Psoas muscle (tissue), 8 donors: Measurements from ENCODE around the gene CLEC16A. TPM values are rescaled to one million over a fixed set of nuclear protein-coding genes. Genes with fewer than 3 reads are reported as not detected.
A peak's percentile ranks its signal among the peaks of the same experiment; 100 is the strongest.

Experiments used
- ATAC-seq, 4 donors: fragments of 200-7000 bp; cut with Tn5 transposase; one replicate each; pipeline ENCODE4 v1.9.1; 2020; ENCODE audit warnings: moderate library complexity in 3 of 4, mild to moderate bottlenecking in 2 of 4
- DNase-seq, 2 donors: peaks; one replicate each; pipeline ENCODE4 v3.0.0-alpha.2; 2020
- H3K27ac ChIP-seq: fragments of 200-600 bp; one replicate; pipeline ENCODE4 v1.8.0; 2022
- H3K27me3 ChIP-seq, 3 donors: fragments of 200-600 bp in 1 of 3; one replicate each; pipeline versions ENCODE4 v1.6.1 to v1.8.0; 2013 to 2022; ENCODE audit warnings: low read length in 2 of 3, mild to moderate bottlenecking in 2 of 3, moderate library complexity in 1 of 3; ENCODE audit not compliant: insufficient read depth in 3 of 3
- H3K36me3 ChIP-seq, 2 donors: fragments of 200-600 bp in 1 of 2; one replicate each; pipeline versions ENCODE4 v1.6.1 to v1.8.0; 2013 to 2022; ENCODE audit warnings: low read depth in 1 of 2, mild to moderate bottlenecking in 1 of 2, moderate library complexity in 1 of 2; ENCODE audit not compliant: insufficient read depth in 1 of 2
- H3K4me1 ChIP-seq: fragments of 200-600 bp; one replicate; pipeline ENCODE4 v1.8.0; 2022
- H3K4me3 ChIP-seq: fragments of 200-600 bp; one replicate; pipeline ENCODE4 v1.8.0; 2022; ENCODE audit warnings: mild to moderate bottlenecking
- H3K9me3 ChIP-seq: fragments of 200-600 bp; one replicate; pipeline ENCODE4 v1.8.0; 2022
- CTCF ChIP-seq: fragments of 200-600 bp; IDR thresholded peaks from one replicate; pipeline ENCODE4 v1.8.0; 2022; ENCODE audit warnings: antibody characterized with exemption
- WGBS, 3 donors: extraction: QIAGEN DNeasy Blood & Tissue Kit; methylation state at CpG; one replicate each; pipeline versions ENCODE4 v1.1.6 to v1.1.7; 2013; 5-methylcytosine and 5-hydroxymethylcytosine counted together
- intact Hi-C, 2 donors: fragments of 100-400 bp; cut with DNase I; formaldehyde crosslinking; loops; one replicate each; pipeline versions ENCODE4 v1.11.0 to v1.14.2; 2022
- polyA plus RNA-seq, 3 donors: library from polyadenylated mRNA; stranded (reverse); fragments of 200-250 nt; gene quantifications; one replicate each; pipeline ENCODE4 v1.2.3, GENCODE V29; 2013
- total RNA-seq, 4 donors: library from RNA; stranded (reverse); fragmentation: NEBNext Ultra II Directional in 2 of 4; extraction: Animal tissue kit (Norgen Biotek cat#: 25700) in 2 of 4; gene quantifications; one replicate each; pipeline versions ENCODE4 v1.2.1 to v1.2.4, GENCODE V29; 2021 to 2023
- donor health status: healthy with polysubstance abuse.
- donor health status: DM: no; HTN: no; CAD: no; lungs with moderate emphysema.
- donor health status: Bipolar disorder and iron deficiency.
- donor health status: healthy.
- donor health status: DM: yes; HTN: yes; CAD: no.
- donor health status: DM: no; HTN: no; CAD: no.
- donor health status: DM: no; HTN: no; CAD: no.
- donor health status: DM: yes; HTN: yes; CAD: no.

CLEC16A gene
- total and polyA plus RNA-seq, 7 donors, result 13.1 to 28.1 (median 21.4) TPM

- peaks cover 4 to 17% of the 10 kb centered on the region in 2 donors for H3K36me3 ChIP-seq
- H3K4me1 ChIP-seq, result peaks cover 30% of the 10 kb centered on the region
- no peaks in the 10 kb centered on the region for H3K9me3 ChIP-seq
- H3K27ac ChIP-seq, result no peak overlapping the region
- intact Hi-C loops, result no loop called here
- ATAC-seq (no peak), DNase-seq (no peak)
- H3K4me3 ChIP-seq, result no peak overlapping the region
- WGBS, 3 donors, result 83 to 88% (median 83%) methylated on average over 6 of the region's 6 CpGs
- H3K27me3 ChIP-seq, result no peaks in the 10 kb centered on the region
- TF ChIP-seq CTCF, result no peak
These were observed 13.6 kb downstream of the CLEC16A start for GRCh38 chr16:10957771-10958482.

- Histone ChIP-seq H3K4me1 (peaks cover 27% of the 10 kb centered on the region), H3K27me3 (no peaks in the 10 kb centered on the region), H3K4me3 (no peak overlapping the region), H3K36me3 (peaks cover 8 to 27% of the 10 kb centered on the region in 2 donors), H3K27ac (no peak overlapping the region), H3K9me3 (no peaks in the 10 kb centered on the region)
- no peak for TF ChIP-seq CTCF
- intact Hi-C loops, result no loop called here
- ATAC-seq (no peak), DNase-seq (no peak)
- WGBS, 3 donors, result 89 to 93% (median 91%) methylated on average over 5 of the region's 5 CpGs
These were observed 14.8 kb downstream of the CLEC16A start for GRCh38 chr16:10959161-10959560.

- intact Hi-C loops, result loop anchor here (10.0 kb wide), 2 partner anchors 394 to 754 kb away; no protein-coding TSS in a partner anchor
These were observed 16.9 kb downstream of the CLEC16A start for GRCh38 chr16:10961231-10961630.

GRCh38 chr16:10964039-10964890 is 19.9 kb downstream of the CLEC16A start:
- peak; percentile 86 to 92 for DNase-seq
- peak; percentile 98 for TF ChIP-seq CTCF
- Histone ChIP-seq H3K4me1 (peaks cover 18% of the 10 kb centered on the region), H3K36me3 (peaks cover 8 to 26% of the 10 kb centered on the region in 2 donors), H3K27ac (peak overlapping the region; percentile 68), H3K27me3 (no peaks in the 10 kb centered on the region), H3K9me3 (no peaks in the 10 kb centered on the region), H3K4me3 (no peak overlapping the region)
- intact Hi-C loops, result loop anchor here (2.0 to 10.0 kb wide), 4 partner anchors 293 to 751 kb away; partner anchors contain the start of gene SOCS1 (in 1 of the 2)
- 26 to 33% (median 29%) methylated on average over 20 of the region's 20 CpGs for WGBS, 3 donors
- ATAC-seq, result peak; percentile 84 to 91 (median 88)

More at GRCh38 chr16:10961231-10961630, 16.9 kb downstream of the CLEC16A start:
- no peak for TF ChIP-seq CTCF
- WGBS, 3 donors, result 39 to 71% (median 43%) methylated on average over 7 of the region's 7 CpGs
- Histone ChIP-seq H3K27me3 (no peaks in the 10 kb centered on the region), H3K27ac (peak overlapping the region; percentile 77), H3K4me3 (no peak overlapping the region), H3K36me3 (peaks cover 8 to 33% of the 10 kb centered on the region in 2 donors), H3K9me3 (no peaks in the 10 kb centered on the region), H3K4me1 (peaks cover 29% of the 10 kb centered on the region)
- ATAC-seq (peak; percentile 69 to 89 (median 82)), DNase-seq (peak; percentile 66 to 80)
